Motor neuron (in vitro differentiated cells): ENCODE results near the gene SLC6A3. TPM values are rescaled to one million over a fixed set of nuclear protein-coding genes. Genes with fewer than 3 reads are reported as not detected.
"Not testable (repeated sequence)": the region's sequence is repeated elsewhere in the genome, so short reads cannot be mapped to it uniquely, and the experiment has no call there.

Experiments used
- ATAC-seq, 8 experiments: fragments of 200-7000 bp; cut with Tn5 transposase; replicated peaks in 6 of 8; 2 replicates each; pipeline ENCODE4 v1.8.0; 2021; ENCODE audit warnings: mild to moderate bottlenecking in 8 of 8, moderate library complexity in 8 of 8
- H3K27ac ChIP-seq, 2 donors: fragments of 250-450 bp; sonication (Bioruptor Pico); 2 replicates each; pipeline ENCODE4 v1.9.0; 2021; ENCODE audit warnings: antibody characterized with exemption in 2 of 2, mild to moderate bottlenecking in 2 of 2, moderate library complexity in 1 of 2
- H3K4me1 ChIP-seq, 2 donors: fragments of 250-450 bp; sonication (Bioruptor Pico); replicated peaks in 1 of 2; 2 replicates each; pipeline ENCODE4 v1.6.1; 2021; ENCODE audit warnings: antibody characterized with exemption in 2 of 2, mild to moderate bottlenecking in 2 of 2, moderate library complexity in 1 of 2
- H3K4me3 ChIP-seq, 5 donors: fragments of 250-450 bp; sonication (Bioruptor Pico); 2 replicates each; pipeline ENCODE4 v1.9.0; 2021; ENCODE audit warnings: antibody characterized with exemption in 5 of 5, mild to moderate bottlenecking in 5 of 5, moderate library complexity in 4 of 5
- WGBS, 10 experiments: fragments of 450-650 bp; shearing (Covaris generic); methylation state at CpG; one replicate each; pipeline ENCODE4 v1.0.0; 2022; 5-methylcytosine and 5-hydroxymethylcytosine counted together
- in situ Hi-C, 9 experiments: fragments of 400-800 bp; cut with MboI; loops; one replicate each; pipeline ENCODE4 v1.15.0; 2021; ENCODE audit warnings: low sequenced_read_pairs in 9 of 9, low pct_unique_long_range_greater_than_20kb in 2 of 9; ENCODE audit not compliant: unreplicated experiment in 9 of 9
- total RNA-seq, 8 experiments: library from RNA; unstranded; fragments of 300-600 nt; gene quantifications; 2 replicates each; pipeline versions ENCODE4 v1.2.3 to v1.2.4, GENCODE V29; 2022

Gene SLC6A3
- total RNA-seq, 8 experiments from 2014 or later: 0.05 to 1.7 (median 0.52) TPM; not detected in 2

DNA sequence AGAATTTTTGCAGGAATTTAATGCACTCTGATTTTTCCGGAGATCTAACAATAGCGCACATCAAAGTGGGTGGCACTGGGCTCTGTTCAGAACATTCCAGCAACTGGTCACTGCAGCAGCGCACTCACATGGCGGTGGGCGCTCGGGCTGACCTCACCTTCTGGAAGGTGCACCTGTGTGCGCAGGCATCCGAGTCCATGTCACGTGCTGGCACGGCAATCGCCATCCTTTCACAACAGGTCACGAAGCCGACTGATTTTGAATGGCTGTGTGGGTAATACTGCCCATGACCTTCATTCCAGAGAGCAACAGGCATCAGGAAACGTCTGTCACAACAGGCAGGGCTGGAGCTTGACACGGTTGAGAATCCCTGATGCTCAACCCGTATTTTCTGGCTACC is 81.7 kb downstream of the SLC6A3 start:
- H3K27ac ChIP-seq: no peak overlapping the region
- no peaks in the 10 kb centered on the region for H3K4me1 ChIP-seq
- H3K4me3 ChIP-seq: no peak overlapping the region
- WGBS, 10 experiments: 12 to 100% (median 80%) methylated on average over 1 to 9 of the region's 16 CpGs; no CpG with 5 or more reads in 1 of the 10 experiments
- ATAC-seq: no peak
- in situ Hi-C loops: no loop called here

DNA sequence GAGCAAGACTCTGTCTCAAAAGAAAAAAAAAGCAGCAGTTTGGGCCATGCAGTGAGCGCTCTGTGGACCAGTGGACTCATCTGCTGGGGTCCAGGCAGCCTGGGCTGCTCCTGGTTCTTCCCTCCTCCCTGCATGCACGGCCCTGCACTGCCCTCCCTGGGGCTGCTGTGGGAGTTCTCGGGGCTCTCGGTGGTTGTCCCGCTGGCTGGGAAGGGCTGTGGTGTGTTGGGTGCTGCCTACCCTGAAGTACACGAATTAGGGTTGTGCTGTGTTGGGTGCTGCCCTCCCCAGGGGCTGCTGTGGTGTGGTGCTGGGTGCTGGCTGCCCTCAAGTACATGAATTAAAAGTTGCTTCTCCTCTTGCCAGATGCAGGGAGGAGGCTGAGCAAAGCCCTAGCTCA is 82.1 kb downstream of the SLC6A3 start:
- WGBS, 10 experiments: 47% methylated on average over 3 of the region's 6 CpGs; no CpG with 5 or more reads in 9 of the 10 experiments
- H3K27ac ChIP-seq: no peak overlapping the region
- in situ Hi-C loops: no loop called here

DNA sequence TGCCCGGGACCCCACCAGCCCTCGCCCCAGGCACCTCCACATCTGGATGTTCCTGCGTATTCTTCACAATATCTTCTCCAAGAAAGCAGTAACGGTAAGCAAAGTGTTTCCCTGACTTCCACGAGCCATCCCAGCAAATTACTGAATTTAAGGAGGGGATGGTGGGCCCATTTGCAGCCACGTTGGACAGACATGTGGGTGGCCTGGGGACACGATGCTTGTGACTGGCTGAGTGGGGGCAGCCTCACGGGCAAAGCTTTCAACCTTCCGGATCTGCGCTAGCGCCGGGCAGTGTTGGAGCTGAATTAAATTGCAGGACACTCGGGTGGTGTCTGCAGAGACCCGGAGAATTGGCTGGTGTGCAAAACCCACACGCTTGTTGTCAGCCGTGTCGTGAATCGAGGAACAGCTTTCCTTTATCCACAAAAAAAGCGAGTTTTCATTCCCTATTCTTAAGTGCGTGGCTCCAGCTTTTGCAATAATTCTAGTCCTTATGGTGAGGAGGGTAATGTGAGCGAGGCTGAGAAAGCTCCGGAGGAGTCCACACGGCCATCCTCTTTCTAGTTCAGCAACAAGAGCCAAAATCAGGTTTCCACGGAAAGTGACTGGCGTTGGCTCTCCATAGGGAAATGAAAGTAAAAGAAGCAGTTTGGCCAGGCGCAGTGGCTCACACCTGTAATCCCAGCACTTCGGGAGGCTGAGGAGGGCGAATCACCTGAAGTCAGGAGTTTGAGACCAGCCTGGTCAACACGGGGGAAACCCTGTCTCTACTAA is 82.8 kb downstream of the SLC6A3 start:
- Histone ChIP-seq H3K27ac (no peak overlapping the region), H3K4me3 (no peak overlapping the region), H3K4me1 (no peaks in the 10 kb centered on the region)
- in situ Hi-C loops: no loop called here
- WGBS, 10 experiments: 17 to 100% (median 77%) methylated on average over 1 to 17 of the region's 29 CpGs; no CpG with 5 or more reads in 1 of the 10 experiments
- ATAC-seq: no peak

More for the DNA sequence above, 82.1 kb downstream of the SLC6A3 start:
- Histone ChIP-seq H3K4me1 (no peaks in the 10 kb centered on the region), H3K4me3 (no peak overlapping the region)
- ATAC-seq: no peak

DNA sequence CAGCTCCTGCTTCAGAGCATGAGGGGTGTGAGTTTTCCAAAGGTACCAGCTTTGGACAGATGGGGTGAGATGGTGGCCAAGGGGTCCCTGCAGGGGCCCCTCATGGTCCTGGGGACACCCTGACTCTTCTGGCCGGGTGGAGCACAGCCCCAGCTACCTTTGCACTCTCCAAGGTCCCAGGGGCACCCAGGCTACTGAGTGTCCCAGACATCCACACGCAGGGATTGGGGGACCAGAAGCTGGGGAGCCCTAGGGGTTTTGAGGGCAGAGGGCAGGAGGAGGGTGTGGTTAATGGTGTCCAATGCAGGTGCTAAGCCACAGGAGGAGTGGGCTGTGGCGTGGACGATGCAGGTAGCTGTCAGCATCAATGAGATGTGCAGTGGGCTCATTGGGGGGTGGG is 84.4 kb downstream of the SLC6A3 start:
- Histone ChIP-seq H3K27ac (no peak overlapping the region), H3K4me3 (no peak overlapping the region), H3K4me1 (peaks cover 0 to 3% of the 10 kb centered on the region in 2 donors)
- WGBS, 10 experiments: 80% methylated on average over 2 of the region's 4 CpGs; no CpG with 5 or more reads in 9 of the 10 experiments
- ATAC-seq: no peak
- in situ Hi-C loops: no loop called here

DNA sequence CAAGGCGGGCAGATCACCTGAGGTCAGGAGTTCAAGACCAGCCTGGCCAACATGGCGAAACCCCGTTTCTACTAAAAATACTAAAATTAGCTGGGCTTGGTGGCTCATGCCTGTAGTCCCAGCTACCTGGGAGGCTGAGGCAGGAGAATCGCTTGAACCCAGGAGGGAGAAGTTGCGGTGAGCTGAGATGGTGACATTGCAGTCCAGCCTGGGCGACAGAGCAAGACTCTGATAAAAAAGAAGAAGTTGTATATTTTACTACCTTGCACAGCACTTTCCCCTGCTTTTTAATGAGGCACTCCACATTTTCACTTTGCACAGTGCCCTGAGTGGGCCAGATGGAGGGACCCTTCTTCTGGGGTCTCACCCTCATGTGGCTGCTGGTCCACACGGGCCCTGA is 84.9 kb downstream of the SLC6A3 start:
- H3K27ac ChIP-seq, H3K4me1 ChIP-seq, H3K4me3 ChIP-seq, in situ Hi-C loops, ATAC-seq: not testable (repeated sequence)
- 20 to 80% (median 63%) methylated on average over 1 to 5 of the region's 7 CpGs; no CpG with 5 or more reads in 4 of the 10 experiments for WGBS, 10 experiments

DNA sequence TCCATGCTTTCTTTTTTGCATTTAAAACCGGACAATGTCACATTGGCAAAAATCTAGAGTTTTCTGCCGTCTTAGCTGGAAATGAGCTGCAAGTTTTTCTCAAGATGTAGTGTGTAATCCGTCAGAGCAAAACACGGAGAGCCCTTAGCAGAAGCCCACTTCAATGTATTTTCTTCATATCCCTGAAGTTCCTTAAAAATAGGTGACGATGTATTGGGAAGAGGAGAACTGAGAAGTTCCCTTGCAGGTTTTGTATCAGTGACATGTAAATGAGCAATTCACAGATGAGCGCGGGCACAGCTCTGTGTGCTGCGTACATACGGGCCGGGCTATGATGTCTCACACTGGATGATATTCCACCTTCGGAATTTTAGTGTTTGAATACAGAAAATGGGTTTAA is 85.5 kb downstream of the SLC6A3 start:
- H3K4me3 ChIP-seq: no peak overlapping the region
- in situ Hi-C loops: no loop called here
- 33 to 89% (median 75%) methylated on average over 1 to 11 of the region's 11 CpGs for WGBS, 10 experiments
- H3K4me1 ChIP-seq: peaks cover 0 to 11% of the 10 kb centered on the region in 2 donors
- H3K27ac ChIP-seq: no peak overlapping the region
- ATAC-seq: no peak

DNA sequence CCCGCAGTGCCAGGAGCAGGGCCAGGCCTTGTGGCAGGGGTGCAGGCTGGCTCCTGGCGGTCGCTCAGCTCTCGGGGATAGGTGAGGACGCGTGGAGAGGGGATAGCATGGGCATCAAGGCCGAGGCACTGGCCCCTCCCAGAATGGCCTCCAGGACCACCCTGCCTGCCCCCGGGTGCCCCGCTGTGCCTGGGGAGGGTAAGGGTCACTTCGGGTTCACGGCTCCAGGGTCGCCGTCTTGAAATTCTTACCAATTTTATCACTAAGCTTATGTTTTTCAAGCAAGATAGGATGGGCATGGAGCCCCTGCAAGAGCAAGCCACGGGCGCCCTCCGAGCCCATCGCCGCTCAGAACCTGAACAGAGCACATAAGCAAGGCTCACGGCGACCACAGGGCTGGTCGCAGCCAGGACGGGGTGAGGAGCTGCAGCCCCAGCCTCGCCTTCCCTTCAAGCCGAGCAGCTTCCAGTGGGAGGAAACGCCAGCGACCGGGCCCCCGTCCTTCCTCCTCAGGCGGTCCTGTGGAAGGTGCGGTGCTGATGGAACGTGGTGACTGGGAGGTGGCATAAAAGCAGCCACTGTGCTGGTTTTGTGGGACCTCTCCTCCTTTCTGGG is 86.1 kb downstream of the SLC6A3 start:
- in situ Hi-C loops: no loop called here
- WGBS, 10 experiments: 47 to 80% (median 71%) methylated on average over 1 to 6 of the region's 31 CpGs; no CpG with 5 or more reads in 4 of the 10 experiments
- Histone ChIP-seq H3K4me1 (peaks cover 0 to 11% of the 10 kb centered on the region in 2 donors), H3K4me3 (no peak overlapping the region), H3K27ac (no peak overlapping the region)
- no peak for ATAC-seq

DNA sequence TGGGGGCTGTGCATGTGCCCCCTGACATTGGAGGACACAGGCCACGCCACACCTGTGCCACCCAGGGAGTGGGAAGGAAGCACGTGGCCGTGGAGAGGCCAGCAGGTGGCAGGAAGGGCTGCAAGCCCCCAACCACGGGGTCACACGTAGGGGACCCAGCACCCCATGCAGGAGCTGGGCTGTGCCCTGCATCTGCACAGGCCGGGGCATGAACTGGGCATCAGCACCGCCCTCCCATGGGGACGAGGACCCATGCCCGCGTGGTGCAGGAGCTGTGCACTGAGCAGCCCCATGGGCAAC is 86.6 kb downstream of the SLC6A3 start:
- WGBS, 10 experiments: no CpG with 5 or more reads among the region's 10 CpGs
- Histone ChIP-seq H3K27ac (no peak overlapping the region), H3K4me3 (no peak overlapping the region), H3K4me1 (peaks cover 0 to 11% of the 10 kb centered on the region in 2 donors)
- ATAC-seq: no peak
- in situ Hi-C loops: no loop called here

DNA sequence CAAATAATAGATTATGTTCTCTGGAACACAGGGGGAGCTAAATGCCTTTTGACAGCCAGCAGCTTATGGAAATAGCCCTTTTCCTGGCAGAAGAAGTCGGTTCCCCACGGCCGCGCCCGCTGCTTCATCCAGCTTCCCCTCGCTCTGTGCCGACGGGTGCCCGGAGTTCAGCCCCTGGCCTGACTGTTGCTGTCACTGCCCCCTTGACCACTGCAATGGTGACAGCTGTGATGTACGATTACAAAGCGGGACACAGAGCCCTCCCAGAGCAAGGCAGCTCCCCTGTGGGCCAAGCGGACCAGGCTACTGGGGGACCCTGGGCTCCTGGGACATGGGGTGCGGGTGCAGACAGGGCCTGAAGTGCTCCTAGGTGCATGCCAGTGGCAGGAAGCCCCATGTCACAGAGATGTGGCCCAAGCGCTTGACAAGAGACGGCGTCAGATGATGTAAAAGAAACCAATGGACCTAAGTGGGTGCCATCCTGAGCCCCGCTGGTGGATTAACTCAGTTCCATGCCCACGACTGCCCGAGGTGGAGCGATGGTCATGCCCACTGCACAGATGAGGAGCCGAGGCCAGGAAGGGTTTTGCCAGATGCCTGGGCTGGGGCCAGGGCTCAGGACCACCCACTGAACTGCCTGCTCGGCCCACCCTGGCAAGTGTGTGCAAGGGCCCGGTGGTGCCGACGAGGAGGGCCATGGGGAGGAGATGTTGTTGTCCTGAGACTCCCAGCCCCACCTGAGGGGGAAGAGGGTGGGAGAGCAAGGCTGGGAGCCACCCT is 87.1 kb downstream of the SLC6A3 start:
- Histone ChIP-seq H3K4me3 (no peak overlapping the region), H3K4me1 (peaks cover 0 to 11% of the 10 kb centered on the region in 2 donors), H3K27ac (no peak overlapping the region)
- ATAC-seq: no peak
- in situ Hi-C loops: no loop called here
- WGBS, 10 experiments: 47 to 80% (median 72%) methylated on average over 2 to 11 of the region's 25 CpGs; no CpG with 5 or more reads in 4 of the 10 experiments

DNA sequence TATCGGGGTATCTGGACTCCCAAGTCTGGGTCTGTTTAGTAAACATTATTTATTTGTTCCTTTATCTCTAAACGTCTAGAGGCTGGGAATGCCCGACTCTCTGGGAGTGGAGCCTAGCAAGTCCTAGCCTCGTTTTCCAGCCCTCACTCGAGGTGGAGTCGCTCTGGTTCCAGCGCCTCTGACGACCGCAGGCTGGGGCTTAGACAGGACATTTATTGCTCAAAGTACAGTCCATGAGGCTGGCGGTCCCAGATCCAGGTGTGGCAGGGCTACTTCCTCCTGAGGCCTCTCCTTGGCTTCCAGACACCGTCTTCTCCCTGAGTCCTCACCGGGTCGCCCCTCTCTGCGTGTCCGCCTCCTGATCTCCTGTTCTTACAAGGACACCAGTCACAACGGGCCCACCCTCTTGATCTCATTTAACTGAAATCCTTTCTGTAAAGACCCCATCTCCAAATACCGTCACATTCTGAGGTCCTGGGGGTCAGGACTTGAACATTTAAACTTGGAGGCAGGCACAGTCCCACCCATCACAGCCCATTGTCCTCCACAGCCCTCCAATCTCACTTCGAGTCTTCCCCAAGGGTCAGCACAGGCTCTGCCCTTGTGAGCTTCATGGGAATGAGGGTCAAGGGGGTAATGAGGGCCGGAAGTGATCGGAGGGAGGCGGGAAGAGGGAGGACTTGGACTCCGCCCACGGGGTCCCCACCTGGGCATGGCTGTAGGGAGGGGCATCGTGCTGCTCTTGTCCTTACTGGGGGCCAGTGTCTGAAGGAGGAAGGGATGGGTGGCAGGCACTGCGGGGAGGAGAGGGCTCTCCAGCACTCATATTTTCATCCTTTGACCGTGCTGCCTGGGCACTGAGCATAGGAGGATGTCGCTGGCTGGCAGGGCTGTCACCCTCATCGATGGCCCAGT is 88.1 kb downstream of the SLC6A3 start:
- in situ Hi-C loops: no loop called here
- Histone ChIP-seq H3K4me3 (no peak overlapping the region), H3K4me1 (peaks cover 0 to 11% of the 10 kb centered on the region in 2 donors), H3K27ac (no peak overlapping the region)
- ATAC-seq: no peak
- 30 to 100% (median 64%) methylated on average over 1 to 9 of the region's 28 CpGs for WGBS, 10 experiments

DNA sequence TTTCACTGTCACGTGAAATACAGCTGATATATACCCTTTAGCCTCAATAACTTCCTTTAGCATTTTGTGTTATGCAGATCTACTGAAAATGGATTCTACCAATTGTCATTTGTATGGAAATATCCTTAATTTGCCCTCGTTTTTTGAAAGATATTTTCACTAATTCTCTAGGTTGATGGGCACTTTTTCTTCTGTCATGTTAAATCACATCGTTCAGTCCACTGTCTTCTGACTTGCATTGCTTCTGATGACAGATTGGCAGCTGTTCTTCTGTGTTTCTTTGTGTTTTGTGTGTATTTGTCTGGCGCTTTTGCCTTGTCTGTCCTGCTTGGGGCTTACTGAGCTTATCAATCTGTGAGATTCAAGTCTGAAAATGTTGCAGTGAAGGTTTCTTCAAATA is 90.7 kb downstream of the SLC6A3 start:
- no peak overlapping the region for H3K4me3 ChIP-seq

More for the DNA sequence above, 90.7 kb downstream of the SLC6A3 start:
- H3K4me1 ChIP-seq: peaks cover 0 to 11% of the 10 kb centered on the region in 2 donors
- no peak overlapping the region for H3K27ac ChIP-seq
- in situ Hi-C loops: no loop called here
- ATAC-seq: no peak
- 5 to 45% (median 17%) methylated on average over 2 to 4 of the region's 4 CpGs for WGBS, 10 experiments
